ENCODE measurements around the gene RSPH1.

- TF ChIP-seq ZBTB7A (IDR thresholded peaks at IDR 0.05; ENCODE audit: low read depth) (no peak), RAD21 (IDR thresholded peaks at IDR 0.05; ENCODE audit: low read depth) (no peak), YY1 (IDR thresholded peaks at IDR 0.05; ENCODE audit: low read depth) (no peak), EP300 (IDR thresholded peaks at IDR 0.05; ENCODE audit: borderline replicate concordance) (no peak), NFIC (IDR thresholded peaks at IDR 0.05) (no peak)
Measured at GRCh38 chr21:42540396-42540795, 44.4 kb upstream of the RSPH1 start.
